ENCODE measurements around the gene FYB1. TPM values are rescaled to one million over a fixed set of nuclear protein-coding genes. Genes with fewer than 3 reads are reported as not detected.

The FYB1 gene
- total and polyA plus RNA-seq, 2 donors (not counting 1 experiment from before 2014, with no cell fraction given): not detected

- Histone ChIP-seq H3K9ac (ENCODE audit: insufficient read depth, low read length) (no peak overlapping the region), H4K20me1 (ENCODE audit: control insufficient read depth, extremely low read depth, insufficient read depth, low read length) (no peaks in the 10 kb centered on the region), H3K79me2 (ENCODE audit: control insufficient read depth, insufficient read depth, low read length) (no peaks in the 10 kb centered on the region), H3K27me3 (ENCODE audit: control insufficient read depth, insufficient read depth, low read length) (no peaks in the 10 kb centered on the region), H3K4me1 (ENCODE audit: control insufficient read depth, extremely low read depth, insufficient read depth, low read length) (no peaks in the 10 kb centered on the region), H3K9me3 (ENCODE audit: control insufficient read depth, insufficient read depth, low read depth, low read length) (no peaks in the 10 kb centered on the region), H3K4me3 (replicated peaks in 1 of 4; ENCODE audit: control extremely low read depth in 1 of 4, insufficient read depth in 1 of 4, low read depth in 3 of 4, low read length in 4 of 4) (no peak overlapping the region), H3K36me3 (ENCODE audit: control insufficient read depth, insufficient read depth, low read length) (no peaks in the 10 kb centered on the region), H3K27ac (ENCODE audit: insufficient read depth, low read length) (no peak overlapping the region), H2AFZ (ENCODE audit: low read length) (no peak overlapping the region), H3K4me2 (ENCODE audit: extremely low read depth, insufficient read depth, low read length) (no peak overlapping the region)
- TF ChIP-seq, protein P1, sequence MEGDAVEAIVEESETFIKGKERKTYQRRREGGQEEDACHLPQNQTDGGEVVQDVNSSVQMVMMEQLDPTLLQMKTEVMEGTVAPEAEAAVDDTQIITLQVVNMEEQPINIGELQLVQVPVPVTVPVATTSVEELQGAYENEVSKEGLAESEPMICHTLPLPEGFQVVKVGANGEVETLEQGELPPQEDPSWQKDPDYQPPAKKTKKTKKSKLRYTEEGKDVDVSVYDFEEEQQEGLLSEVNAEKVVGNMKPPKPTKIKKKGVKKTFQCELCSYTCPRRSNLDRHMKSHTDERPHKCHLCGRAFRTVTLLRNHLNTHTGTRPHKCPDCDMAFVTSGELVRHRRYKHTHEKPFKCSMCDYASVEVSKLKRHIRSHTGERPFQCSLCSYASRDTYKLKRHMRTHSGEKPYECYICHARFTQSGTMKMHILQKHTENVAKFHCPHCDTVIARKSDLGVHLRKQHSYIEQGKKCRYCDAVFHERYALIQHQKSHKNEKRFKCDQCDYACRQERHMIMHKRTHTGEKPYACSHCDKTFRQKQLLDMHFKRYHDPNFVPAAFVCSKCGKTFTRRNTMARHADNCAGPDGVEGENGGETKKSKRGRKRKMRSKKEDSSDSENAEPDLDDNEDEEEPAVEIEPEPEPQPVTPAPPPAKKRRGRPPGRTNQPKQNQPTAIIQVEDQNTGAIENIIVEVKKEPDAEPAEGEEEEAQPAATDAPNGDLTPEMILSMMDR (conservative IDR thresholded peaks at IDR 0.05 in 1 of 2, IDR thresholded peaks at IDR 0.05 in 1 of 2; ENCODE audit: low read depth in 1 of 2, low read length in 2 of 2): no peak
- no peak for DNase-seq (ENCODE audit: low read depth in 2 of 2)
Observed at GRCh38 chr5:39249564-39250274, 30.4 kb upstream of the FYB1 start.

DNA sequence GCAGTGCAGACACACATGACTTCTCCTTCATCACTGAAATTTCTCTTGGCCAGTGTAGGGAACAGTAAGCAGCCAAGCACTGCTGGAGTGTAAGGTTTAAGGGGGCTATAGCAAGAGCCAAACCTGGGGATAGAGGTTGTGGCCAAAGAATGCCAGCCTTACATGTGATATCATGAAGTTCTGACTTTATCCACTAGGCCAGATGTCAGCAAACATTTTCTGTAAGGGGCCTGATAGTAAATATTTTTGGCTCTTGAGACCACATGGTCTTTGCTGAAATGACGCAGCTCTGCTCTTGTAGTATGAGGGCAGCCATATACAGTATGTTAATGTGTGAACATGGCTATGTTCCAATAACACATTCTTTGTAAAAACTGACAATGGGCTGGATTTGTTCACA, 29.7 kb upstream of the FYB1 start:
- no peaks in the 10 kb centered on the region for H3K4me1 ChIP-seq (ENCODE audit: control insufficient read depth, extremely low read depth, insufficient read depth, low read length)
- no peak overlapping the region for H2AFZ ChIP-seq (ENCODE audit: low read length)
- no peaks in the 10 kb centered on the region for H4K20me1 ChIP-seq (ENCODE audit: control insufficient read depth, extremely low read depth, insufficient read depth, low read length)
- no peak overlapping the region for H3K27ac ChIP-seq (ENCODE audit: insufficient read depth, low read length)
- no peaks in the 10 kb centered on the region for H3K79me2 ChIP-seq (ENCODE audit: control insufficient read depth, insufficient read depth, low read length)
- no peak overlapping the region for H3K4me3 ChIP-seq (replicated peaks in 1 of 4; ENCODE audit: control extremely low read depth in 1 of 4, insufficient read depth in 1 of 4, low read depth in 3 of 4, low read length in 4 of 4)
- H3K27me3 ChIP-seq (ENCODE audit: control insufficient read depth, insufficient read depth, low read length): no peaks in the 10 kb centered on the region
- H3K9me3 ChIP-seq (ENCODE audit: control insufficient read depth, insufficient read depth, low read depth, low read length): no peaks in the 10 kb centered on the region
- no peak for TF ChIP-seq EZH2 (IDR thresholded peaks at IDR 0.05; ENCODE audit: low read length, missing control alignments)
- TF ChIP-seq, protein P1 (conservative IDR thresholded peaks at IDR 0.05 in 1 of 2, IDR thresholded peaks at IDR 0.05 in 1 of 2; ENCODE audit: low read depth in 1 of 2, low read length in 2 of 2): no peak
- DNase-seq (ENCODE audit: low read depth in 2 of 2): no peak
- H3K9ac ChIP-seq (ENCODE audit: insufficient read depth, low read length): no peak overlapping the region
- H3K36me3 ChIP-seq (ENCODE audit: control insufficient read depth, insufficient read depth, low read length): no peaks in the 10 kb centered on the region
- H3K4me2 ChIP-seq (ENCODE audit: extremely low read depth, insufficient read depth, low read length): no peak overlapping the region

DNA sequence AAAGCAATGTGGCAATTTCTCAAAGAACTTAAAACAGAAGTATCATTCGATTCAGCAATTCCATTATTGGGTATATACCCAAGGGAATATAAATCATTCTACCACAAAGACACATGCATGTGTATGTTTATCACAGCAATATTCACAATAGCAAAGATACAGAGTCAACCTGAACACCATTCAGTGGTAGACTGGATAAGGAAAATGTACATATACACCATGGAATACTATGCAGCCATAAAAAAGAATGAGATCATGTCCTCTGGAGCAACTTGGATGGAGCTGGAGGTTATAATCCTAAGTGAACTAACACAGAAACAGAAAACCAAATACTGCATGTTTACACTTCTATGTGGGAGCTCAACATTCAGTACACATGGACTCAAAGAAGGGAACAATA, 21.4 kb upstream of the FYB1 start:
- Histone ChIP-seq H3K36me3 (ENCODE audit: control insufficient read depth, insufficient read depth, low read length) (no peaks in the 10 kb centered on the region), H3K4me2 (ENCODE audit: extremely low read depth, insufficient read depth, low read length) (no peak overlapping the region), H3K79me2 (ENCODE audit: control insufficient read depth, insufficient read depth, low read length) (no peaks in the 10 kb centered on the region), H3K9ac (ENCODE audit: insufficient read depth, low read length) (no peak overlapping the region), H3K4me1 (ENCODE audit: control insufficient read depth, extremely low read depth, insufficient read depth, low read length) (no peaks in the 10 kb centered on the region), H4K20me1 (ENCODE audit: control insufficient read depth, extremely low read depth, insufficient read depth, low read length) (no peaks in the 10 kb centered on the region), H3K4me3 (replicated peaks in 1 of 4; ENCODE audit: control extremely low read depth in 1 of 4, insufficient read depth in 1 of 4, low read depth in 3 of 4, low read length in 4 of 4) (no peak overlapping the region), H3K27ac (ENCODE audit: insufficient read depth, low read length) (no peak overlapping the region), H3K9me3 (ENCODE audit: control insufficient read depth, insufficient read depth, low read depth, low read length) (no peaks in the 10 kb centered on the region), H2AFZ (ENCODE audit: low read length) (no peak overlapping the region), H3K27me3 (ENCODE audit: control insufficient read depth, insufficient read depth, low read length) (no peaks in the 10 kb centered on the region)
- no peak for TF ChIP-seq EZH2 (IDR thresholded peaks at IDR 0.05; ENCODE audit: low read length, missing control alignments)
- TF ChIP-seq, protein P1 (conservative IDR thresholded peaks at IDR 0.05 in 1 of 2, IDR thresholded peaks at IDR 0.05 in 1 of 2; ENCODE audit: low read depth in 1 of 2, low read length in 2 of 2): no peak
- no peak for DNase-seq (ENCODE audit: low read depth in 2 of 2)

Data from fibroblast of lung (primary cell).